A549 treated with DMSO at 1 μM for 4 hours (cell line): Measurements from ENCODE around the gene JAG2. TPM values are rescaled to one million over a fixed set of nuclear protein-coding genes. Genes with fewer than 3 reads are reported as not detected.

ENCODE experiments used
- total RNA-seq: library from RNA; stranded (reverse); fragments of 200-300 nt; extraction: Qiagen RNA extraction; gene quantifications from 5 replicates; pipeline ENCODE4 v1.2.3, GENCODE V29; 2022; ENCODE audit warnings: low read depth

JAG2 gene
- total RNA-seq, result 16.4 to 27.3 TPM (median 21.3 TPM) in 5 replicates

DNA sequence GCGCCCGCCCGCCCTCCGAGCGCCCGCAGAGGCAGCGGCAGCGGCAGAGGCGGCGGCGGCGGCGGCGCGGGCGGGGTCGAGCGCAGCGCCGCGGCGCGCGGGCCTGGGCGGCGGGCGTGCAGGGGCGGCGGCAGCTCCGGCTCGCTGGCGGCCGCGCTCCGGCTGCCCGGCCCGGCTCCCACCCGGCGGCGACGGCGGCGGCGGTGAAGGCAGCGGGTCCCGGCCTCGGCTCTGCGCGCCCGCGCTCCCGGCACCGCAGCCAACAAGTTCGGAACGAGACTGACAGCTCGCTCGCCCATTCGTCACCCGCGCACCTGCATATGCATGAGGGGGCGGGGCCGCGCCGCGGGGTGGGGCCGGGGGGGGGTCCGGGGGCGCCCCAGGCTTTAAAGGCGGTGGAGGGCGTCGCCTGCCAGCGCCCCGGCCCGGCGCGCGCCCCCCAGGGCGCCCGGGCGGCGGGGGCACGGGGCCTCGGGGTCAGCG is at the start of gene JAG2:
Gene JAG2, minus strand, starts transcription at position 281 of the 483 bp plus-strand sequence. CDS start 356 bp downstream, outside the sequence.

DNA sequence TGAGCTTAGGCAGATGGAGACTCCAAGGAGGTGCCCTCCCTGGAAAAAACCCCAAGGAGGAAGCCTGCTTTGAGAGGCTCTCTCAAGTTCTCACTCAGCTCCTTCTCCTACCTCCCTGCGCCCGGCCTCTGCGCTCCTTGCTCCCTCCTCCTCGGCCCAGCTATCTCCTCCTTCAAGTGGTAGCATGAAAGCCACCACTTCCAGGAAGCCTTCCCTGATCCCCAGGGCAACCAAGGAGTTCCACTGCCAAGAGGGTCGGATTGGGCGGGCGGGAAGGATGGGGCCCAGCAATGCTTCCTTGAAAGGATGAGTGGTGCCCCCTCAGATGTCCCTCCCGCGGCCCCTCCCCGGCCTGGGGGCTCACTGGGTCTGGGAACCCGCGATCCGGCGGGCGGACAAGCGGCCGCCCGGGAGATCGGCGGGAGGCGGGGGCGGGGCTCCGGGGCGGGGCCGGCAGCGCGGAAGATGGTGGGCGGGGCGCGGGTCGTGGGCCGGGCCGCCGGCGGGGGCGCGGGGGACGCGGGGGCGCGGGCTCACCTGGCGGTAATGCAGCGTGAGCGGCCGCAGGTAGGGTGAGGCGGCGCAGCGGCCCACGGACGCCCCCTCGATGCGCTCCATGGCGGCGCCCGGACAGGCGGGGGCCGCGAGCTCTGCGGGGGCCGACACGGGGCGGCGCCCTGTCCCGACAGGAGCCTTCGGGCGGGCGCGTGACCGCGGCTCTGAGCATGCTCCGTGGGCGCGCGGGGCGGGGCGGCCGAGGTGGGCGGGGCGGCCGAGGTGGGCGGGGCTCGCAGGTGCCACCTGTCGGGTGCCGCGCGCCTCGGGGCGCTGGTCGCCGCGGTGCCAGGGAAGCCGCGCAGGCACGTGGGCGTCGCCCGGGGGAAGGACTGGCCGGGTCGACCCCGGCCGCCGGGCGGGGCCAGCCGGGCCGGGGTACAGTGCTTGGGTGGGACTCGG is 12.3 kb upstream of the JAG2 start, which contains the start of gene NUDT14:
Gene NUDT14, minus strand, starts transcription at position 721 of the 957 bp plus-strand sequence. Its CDS starts 103 bp downstream, at position 618.

Other genes with a start within 250 kb of the JAG2 start
- gene PLD4, start 243.9 kb downstream of the JAG2 start, total RNA-seq, result 0.05 to 0.17 TPM (median 0.10 TPM) in 4 of 5 replicates, not detected in the other
- 202 to 234 TPM (median 210 TPM) in 5 replicates for gene AHNAK2, start 190.4 kb downstream of the JAG2 start, total RNA-seq
- gene CLBA1, start 183.0 kb downstream of the JAG2 start, total RNA-seq, result 15.9 to 17.7 TPM (median 16.7 TPM) in 5 replicates
- 52.2 to 65.7 TPM (median 53.0 TPM) in 5 replicates for gene CDCA4, start 147.7 kb downstream of the JAG2 start, total RNA-seq
- 0.41 to 0.71 TPM (median 0.67 TPM) in 5 replicates for gene GPR132, start 103.3 kb downstream of the JAG2 start, total RNA-seq
- 19.8 to 46.4 TPM (median 36.6 TPM) in 5 replicates for gene NUDT14, start 12.5 kb upstream of the JAG2 start, total RNA-seq
- gene BTBD6, start 79.8 kb upstream of the JAG2 start, total RNA-seq, result 30.6 to 43.7 TPM (median 39.1 TPM) in 5 replicates
- 22.9 to 29.2 TPM (median 27.0 TPM) in 5 replicates for gene BRF1, start 132.2 kb upstream of the JAG2 start, total RNA-seq
- 19.4 to 30.0 TPM (median 26.9 TPM) in 5 replicates for gene PACS2, start 146.0 kb upstream of the JAG2 start, total RNA-seq
- 0.08 to 0.41 TPM (median 0.20 TPM) in 5 replicates for gene TEX22, start 229.8 kb upstream of the JAG2 start, total RNA-seq